HepG2 (cell line): ENCODE data around the gene CYSRT1. TPM values are rescaled to one million over a fixed set of nuclear protein-coding genes. Genes with fewer than 3 reads are reported as not detected.

Experiments used
- CHD2 ChIP-seq: IDR thresholded peaks from 2 replicates; pipeline ENCODE4 v1.6.1; 2011; ENCODE audit warnings: low read depth, low read length, improper control_type of control experiment
- ERF ChIP-seq: IDR thresholded peaks from 2 replicates; pipeline ENCODE4 v1.6.1; 2018; ENCODE audit warnings: missing biosample characterization, missing genetic modification reagents
- ETV6 ChIP-seq: sonication (generic); formaldehyde crosslinking; conservative IDR thresholded peaks from 2 replicates; pipeline ENCODE4 v1.4.0; 2020; ENCODE audit warnings: missing genetic modification reagents
- HOMEZ ChIP-seq: IDR thresholded peaks from 2 replicates; pipeline ENCODE4 v1.6.1; 2016; ENCODE audit warnings: low read depth
- HOXA5 ChIP-seq: sonication (generic); formaldehyde crosslinking; IDR thresholded peaks from 2 replicates; pipeline ENCODE4 v1.4.0; 2020; ENCODE audit warnings: missing genetic modification reagents
- KLF15 ChIP-seq: sonication (generic); formaldehyde crosslinking; IDR thresholded peaks from 2 replicates; pipeline ENCODE4 v1.8.1; 2023; ENCODE audit warnings: borderline replicate concordance, mild to moderate bottlenecking, inconsistent platforms, missing genetic modification reagents, mixed read lengths
- MXD4 ChIP-seq: IDR thresholded peaks from 2 replicates; pipeline ENCODE4 v1.6.1; 2016; ENCODE audit warnings: mild to moderate bottlenecking, missing biosample characterization, missing genetic modification reagents
- NAIF1 ChIP-seq: sonication (generic); formaldehyde crosslinking; IDR thresholded peaks from 2 replicates; pipeline ENCODE4 v1.5.0; 2020; ENCODE audit warnings: mild to moderate bottlenecking, missing genetic modification reagents, borderline replicate concordance
- NR2C2 ChIP-seq: sonication (generic); formaldehyde crosslinking; IDR thresholded peaks from 2 replicates; pipeline ENCODE4 v1.4.0; 2020; ENCODE audit warnings: missing genetic modification reagents, mild to moderate bottlenecking, moderate library complexity, borderline replicate concordance
- RARG ChIP-seq: sonication (generic); formaldehyde crosslinking; IDR thresholded peaks from 2 replicates; pipeline ENCODE4 v1.4.0; 2020; ENCODE audit warnings: low read depth, mild to moderate bottlenecking, missing genetic modification reagents
- SP2 ChIP-seq: sonication (generic); formaldehyde crosslinking; IDR thresholded peaks from 2 replicates; pipeline ENCODE4 v1.5.1; 2020; ENCODE audit warnings: mild to moderate bottlenecking, missing genetic modification reagents
- ZNF138 ChIP-seq: sonication (generic); formaldehyde crosslinking; IDR thresholded peaks from 2 replicates; pipeline ENCODE4 v1.5.0; 2020; ENCODE audit warnings: mild to moderate bottlenecking, low read depth, missing genetic modification reagents
- ZNF264 ChIP-seq: sonication (generic); formaldehyde crosslinking; IDR thresholded peaks from 2 replicates; pipeline ENCODE4 v1.4.0; 2020; ENCODE audit warnings: missing genetic modification reagents
- ZNF563 ChIP-seq: sonication (generic); formaldehyde crosslinking; IDR thresholded peaks from 2 replicates; pipeline ENCODE4 v1.8.0; 2022; ENCODE audit warnings: mild to moderate bottlenecking, moderate library complexity, missing genetic modification reagents
- ZSCAN9 ChIP-seq: IDR thresholded peaks from 2 replicates; pipeline ENCODE4 v1.6.1; 2016; ENCODE audit warnings: borderline replicate concordance
- polyA plus RNA-seq, 8 experiments: library from polyadenylated mRNA; depleted of rRNA in 3 of 8; stranded (reverse) in 7 of 8; unstranded in 1 of 8; fragments of >200 nt; fragmentation: Illumina TruSeq in 4 of 8; extraction: Trizol in 4 of 8; gene quantifications; 2 replicates each; pipeline versions ENCODE4 v1.2.1 to v1.2.3, GENCODE V29; 2011 to 2016; ENCODE audit warnings: low read depth in 4 of 8, missing spikeins in 1 of 8, mixed read lengths in 1 of 8; ENCODE audit not compliant: insufficient read depth in 1 of 8
- total RNA-seq, 5 experiments: library from RNA; depleted of rRNA; stranded (reverse); fragments of >200 nt; fragmentation: Illumina TruSeq; extraction: Trizol; gene quantifications; 2 replicates each; pipeline ENCODE4 v1.2.3, GENCODE V29; 2016; ENCODE audit warnings: low read depth in 1 of 5
- TF ChIP-seq, protein P1 (sequence below): IDR thresholded peaks from 2 replicates; pipeline ENCODE4 v1.6.1; 2018; ENCODE audit warnings: missing genetic modification reagents, mild to moderate bottlenecking, missing compliant biosample characterization
- TF ChIP-seq, protein P2 (sequence below): sonication (generic); formaldehyde crosslinking; IDR thresholded peaks from 2 replicates; pipeline ENCODE4 v1.4.0; 2020; ENCODE audit warnings: mild to moderate bottlenecking, missing genetic modification reagents

The CYSRT1 gene
- total and polyA plus RNA-seq, 2 of the 13 experiments (the other 11 are each of a cell fraction or from before 2014, with no cell fraction given) = 1.5 to 2.1 TPM

GRCh38 chr9:137241490-137242268, 16.7 kb downstream of the CYSRT1 start (continued):
- TF ChIP-seq HOMEZ (CRISPR knock-in tag) (0 out of 2 replicates have a peak, but pooled peaks have one; percentile 18), HOXA5 (CRISPR knock-in tag) (peak; percentile 73; the same call in 1 of the 2 replicates), ZNF264 (CRISPR knock-in tag) (0 out of 2 replicates have a peak, but pooled peaks have one; percentile 26), ETV6 (CRISPR knock-in tag) (no peak), ZSCAN9 (no peak), RARG (CRISPR knock-in tag) (no peak), SP2 (CRISPR knock-in tag) (peak; percentile 59; the same call in 1 of the 2 replicates), MXD4 (CRISPR knock-in tag) (0 out of 2 replicates have a peak, but pooled peaks have one; percentile 44), ZNF138 (CRISPR knock-in tag) (peak; percentile 29), ERF (CRISPR knock-in tag) (0 out of 2 replicates have a peak, but pooled peaks have one; percentile 67), ZNF563 (peak; percentile 13; the same call in 1 of the 2 replicates), CHD2 (no peak), KLF15 (CRISPR knock-in tag) (0 out of 2 replicates have a peak, but pooled peaks have one; percentile 52), NR2C2 (CRISPR knock-in tag) (peak; percentile 54; the same call in 1 of the 2 replicates), NAIF1 (CRISPR knock-in tag) (no peak)
- TF ChIP-seq, protein P1, sequence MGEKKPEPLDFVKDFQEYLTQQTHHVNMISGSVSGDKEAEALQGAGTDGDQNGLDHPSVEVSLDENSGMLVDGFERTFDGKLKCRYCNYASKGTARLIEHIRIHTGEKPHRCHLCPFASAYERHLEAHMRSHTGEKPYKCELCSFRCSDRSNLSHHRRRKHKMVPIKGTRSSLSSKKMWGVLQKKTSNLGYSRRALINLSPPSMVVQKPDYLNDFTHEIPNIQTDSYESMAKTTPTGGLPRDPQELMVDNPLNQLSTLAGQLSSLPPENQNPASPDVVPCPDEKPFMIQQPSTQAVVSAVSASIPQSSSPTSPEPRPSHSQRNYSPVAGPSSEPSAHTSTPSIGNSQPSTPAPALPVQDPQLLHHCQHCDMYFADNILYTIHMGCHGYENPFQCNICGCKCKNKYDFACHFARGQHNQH (CRISPR knock-in tag) = peak; percentile 30; the same call in 1 of the 2 replicates
- TF ChIP-seq, protein P2, sequence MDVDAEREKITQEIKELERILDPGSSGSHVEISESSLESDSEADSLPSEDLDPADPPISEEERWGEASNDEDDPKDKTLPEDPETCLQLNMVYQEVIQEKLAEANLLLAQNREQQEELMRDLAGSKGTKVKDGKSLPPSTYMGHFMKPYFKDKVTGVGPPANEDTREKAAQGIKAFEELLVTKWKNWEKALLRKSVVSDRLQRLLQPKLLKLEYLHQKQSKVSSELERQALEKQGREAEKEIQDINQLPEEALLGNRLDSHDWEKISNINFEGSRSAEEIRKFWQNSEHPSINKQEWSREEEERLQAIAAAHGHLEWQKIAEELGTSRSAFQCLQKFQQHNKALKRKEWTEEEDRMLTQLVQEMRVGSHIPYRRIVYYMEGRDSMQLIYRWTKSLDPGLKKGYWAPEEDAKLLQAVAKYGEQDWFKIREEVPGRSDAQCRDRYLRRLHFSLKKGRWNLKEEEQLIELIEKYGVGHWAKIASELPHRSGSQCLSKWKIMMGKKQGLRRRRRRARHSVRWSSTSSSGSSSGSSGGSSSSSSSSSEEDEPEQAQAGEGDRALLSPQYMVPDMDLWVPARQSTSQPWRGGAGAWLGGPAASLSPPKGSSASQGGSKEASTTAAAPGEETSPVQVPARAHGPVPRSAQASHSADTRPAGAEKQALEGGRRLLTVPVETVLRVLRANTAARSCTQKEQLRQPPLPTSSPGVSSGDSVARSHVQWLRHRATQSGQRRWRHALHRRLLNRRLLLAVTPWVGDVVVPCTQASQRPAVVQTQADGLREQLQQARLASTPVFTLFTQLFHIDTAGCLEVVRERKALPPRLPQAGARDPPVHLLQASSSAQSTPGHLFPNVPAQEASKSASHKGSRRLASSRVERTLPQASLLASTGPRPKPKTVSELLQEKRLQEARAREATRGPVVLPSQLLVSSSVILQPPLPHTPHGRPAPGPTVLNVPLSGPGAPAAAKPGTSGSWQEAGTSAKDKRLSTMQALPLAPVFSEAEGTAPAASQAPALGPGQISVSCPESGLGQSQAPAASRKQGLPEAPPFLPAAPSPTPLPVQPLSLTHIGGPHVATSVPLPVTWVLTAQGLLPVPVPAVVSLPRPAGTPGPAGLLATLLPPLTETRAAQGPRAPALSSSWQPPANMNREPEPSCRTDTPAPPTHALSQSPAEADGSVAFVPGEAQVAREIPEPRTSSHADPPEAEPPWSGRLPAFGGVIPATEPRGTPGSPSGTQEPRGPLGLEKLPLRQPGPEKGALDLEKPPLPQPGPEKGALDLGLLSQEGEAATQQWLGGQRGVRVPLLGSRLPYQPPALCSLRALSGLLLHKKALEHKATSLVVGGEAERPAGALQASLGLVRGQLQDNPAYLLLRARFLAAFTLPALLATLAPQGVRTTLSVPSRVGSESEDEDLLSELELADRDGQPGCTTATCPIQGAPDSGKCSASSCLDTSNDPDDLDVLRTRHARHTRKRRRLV = peak; percentile 59; the same call in 1 of the 2 replicates
